K562 (cell line): Measurements from ENCODE around the gene DCST1. TPM values are rescaled to one million over a fixed set of nuclear protein-coding genes. Genes with fewer than 3 reads are reported as not detected.

ENCODE experiments used
- ATAC-seq: fragments of 200-7000 bp; cut with Tn5 transposase; 3 replicates; pipeline ENCODE4 v1.9.1; 2020; ENCODE audit warnings: moderate library complexity
- BruUV-seq: library from RNA; stranded (reverse); fragments of 400-500 nt; replicated peaks from 2 replicates; lab custom pipeline; 2021; lab: Mats Ljungman, UMichigan
- CTCF ChIA-PET: fragments of 300-600 bp; formaldehyde crosslinking; extraction: SDS; loops from one replicate; lab custom pipeline; 2021; ENCODE audit warnings: low intra/inter-chr PET ratio; lab: Yijun Ruan, JAX
- POLR2A ChIA-PET: fragments of 300-600, 350-650 bp; sonication (Branson Sonifier 250); formaldehyde crosslinking; extraction: SDS; loops from one replicate; lab custom pipeline; 2021; ENCODE audit warnings: antibody characterized with exemption, inconsistent platforms; lab: Yijun Ruan, JAX
- DNase-seq, 4 experiments: peaks; one replicate each; pipeline versions ENCODE4 v3.0.0 to v3.0.0-alpha.2; 2011 to 2018; ENCODE audit warnings: low spot score in 3 of 4, mixed read lengths in 3 of 4; ENCODE audit errors: extremely low read depth in 1 of 4
- FAIRE-seq: peaks from 2 replicates; lab custom pipeline; 2011; peaks lifted over from hg19 to GRCh38; lab: Jason Lieb, UNC
- H2AFZ ChIP-seq: 2 replicates; pipeline ENCODE4 v1.6.0; 2011; ENCODE audit warnings: low read depth, low read length, control low read depth, inconsistent platforms
- H3K27ac ChIP-seq: fragments of 200-600 bp; 3 replicates; pipeline ENCODE4 v1.8.0; 2011; ENCODE audit warnings: low read depth, mild to moderate bottlenecking, control low read depth, inconsistent platforms, low read length, moderate library complexity, mixed read lengths; ENCODE audit errors: extremely low read depth
- H3K27me3 ChIP-seq, 2 experiments: fragments of 300-600 bp in 1 of 2; 2 replicates in 1 of 2; 3 replicates in 1 of 2; pipeline versions ENCODE4 v1.6.0 to v1.8.0; 2011; ENCODE audit warnings: inconsistent platforms in 2 of 2, low read length in 2 of 2, mild to moderate bottlenecking in 1 of 2, mixed read lengths in 1 of 2, moderate library complexity in 1 of 2; ENCODE audit not compliant: control insufficient read depth in 2 of 2, insufficient read depth in 2 of 2
- H3K36me3 ChIP-seq: fragments of 300-600 bp; 3 replicates; pipeline ENCODE4 v1.8.0; 2011; ENCODE audit warnings: mild to moderate bottlenecking, low read length, inconsistent platforms; ENCODE audit not compliant: control insufficient read depth, insufficient read depth
- H3K4me1 ChIP-seq, 2 experiments: fragments of 200-600 bp in 1 of 2; replicated peaks in 1 of 2; 2 replicates in 1 of 2; 3 replicates in 1 of 2; pipeline versions ENCODE4 v1.5.1 to v1.8.0; 2011; ENCODE audit warnings: inconsistent platforms in 2 of 2, low read length in 2 of 2, mild to moderate bottlenecking in 1 of 2, mixed read lengths in 1 of 2, moderate library complexity in 1 of 2; ENCODE audit not compliant: control insufficient read depth in 2 of 2, insufficient read depth in 2 of 2
- H3K4me2 ChIP-seq: 2 replicates; pipeline ENCODE4 v1.6.1; 2011; ENCODE audit warnings: low read length, control low read depth, inconsistent platforms, mixed read lengths; ENCODE audit not compliant: insufficient read depth
- H3K4me3 ChIP-seq: fragments of 200-600 bp; sonication (generic), shearing (Covaris generic); 2 replicates; pipeline ENCODE4 v1.5.1; 2016; ENCODE audit warnings: control low read depth, inconsistent platforms
- H3K79me2 ChIP-seq: fragments of 200-600 bp; 3 replicates; pipeline ENCODE4 v1.8.0; 2011; ENCODE audit warnings: low read length, inconsistent platforms; ENCODE audit not compliant: control insufficient read depth, insufficient read depth
- H3K9ac ChIP-seq, 2 experiments: 2 replicates each; pipeline versions ENCODE4 v1.6.0 to v1.6.1; 2011; ENCODE audit warnings: low read depth in 2 of 2, low read length in 2 of 2, control low read depth in 1 of 2, inconsistent platforms in 1 of 2, mild to moderate bottlenecking in 1 of 2, mixed read lengths in 1 of 2; ENCODE audit not compliant: insufficient read depth in 1 of 2
- H3K9me1 ChIP-seq: one replicate; pipeline ENCODE4 v1.6.0; 2011; ENCODE audit warnings: inconsistent platforms, mild to moderate bottlenecking, low read length, moderate library complexity; ENCODE audit not compliant: control insufficient read depth, insufficient read depth
- H3K9me3 ChIP-seq: replicated peaks from 2 replicates; pipeline ENCODE4 v1.5.1; 2011; ENCODE audit warnings: low read depth, low read length, inconsistent platforms; ENCODE audit not compliant: control insufficient read depth, insufficient read depth
- H4K20me1 ChIP-seq: replicated peaks from 2 replicates; pipeline ENCODE4 v1.6.1; 2011; ENCODE audit warnings: low read length, inconsistent platforms, mixed read lengths; ENCODE audit not compliant: control insufficient read depth, insufficient read depth
- CTCFL ChIP-seq: IDR thresholded peaks from 2 replicates; pipeline ENCODE4 v1.6.1; 2011; ENCODE audit warnings: borderline replicate concordance, low read depth, mild to moderate bottlenecking, moderate library complexity, low read length; ENCODE audit not compliant: insufficient read depth, poor library complexity, severe bottlenecking
- FOSL1 ChIP-seq: fragments of 200-800 bp; sonication (Bioruptor generic); conservative IDR thresholded peaks from 2 replicates; pipeline ENCODE4 v1.6.1; 2016; ENCODE audit warnings: missing genetic modification characterization, missing compliant biosample characterization
- RREB1 ChIP-seq: fragments of 250-450 bp; sonication (Bioruptor Pico); IDR thresholded peaks from 2 replicates; pipeline ENCODE4 v1.4.0; 2020
- SMC3 ChIP-seq: conservative IDR thresholded peaks from 2 replicates; pipeline ENCODE4 v1.6.1; 2011; ENCODE audit warnings: low read depth, low read length, improper control_type of control experiment; ENCODE audit not compliant: insufficient read depth
- SPI1 ChIP-seq: IDR thresholded peaks from 2 replicates; pipeline ENCODE4 v1.6.1; 2011; ENCODE audit warnings: low read depth, low read length, control low read depth, borderline replicate concordance
- SREBF1 ChIP-seq: fragments of 150-350 bp; IDR thresholded peaks from 2 replicates; pipeline ENCODE4 v1.6.1; 2014; ENCODE audit warnings: antibody characterized with exemption, low read depth, low read length, borderline replicate concordance
- STAG1 ChIP-seq: sonication (generic); formaldehyde crosslinking; IDR thresholded peaks from 2 replicates; pipeline ENCODE4 v1.5.0; 2020; ENCODE audit warnings: missing genetic modification reagents, borderline replicate concordance
- TARDBP ChIP-seq: fragments of 450-650 bp; IDR thresholded peaks from 2 replicates; pipeline ENCODE4 v1.6.1; 2016
- TOE1 ChIP-seq, 2 experiments: fragments of 450-650 bp in 1 of 2; sonication (generic) in 1 of 2; formaldehyde crosslinking in 1 of 2; IDR thresholded peaks; 2 replicates each; pipeline versions ENCODE4 v1.7.1 to v1.8.0; 2016 to 2022; ENCODE audit warnings: borderline replicate concordance in 2 of 2, mild to moderate bottlenecking in 2 of 2, antibody characterized with exemption in 1 of 2, inconsistent platforms in 1 of 2, low read depth in 1 of 2, missing genetic modification reagents in 1 of 2, moderate library complexity in 1 of 2
- ZEB2 ChIP-seq: fragments of 450-650 bp; IDR thresholded peaks from 2 replicates; pipeline ENCODE4 v1.6.1; 2016
- ZFP36 ChIP-seq: fragments of 150-350 bp; IDR thresholded peaks from 2 replicates; pipeline ENCODE4 v1.6.1; 2018; ENCODE audit warnings: low read length, low read depth; ENCODE audit not compliant: partially characterized antibody
- ZNF165 ChIP-seq: fragments of 250-450 bp; sonication (Bioruptor Pico); IDR thresholded peaks from 2 replicates; pipeline ENCODE4 v1.4.0; 2020; ENCODE audit warnings: borderline replicate concordance
- ZNF445 ChIP-seq: fragments of 250-450 bp; sonication (Bioruptor Pico); IDR thresholded peaks from 2 replicates; pipeline ENCODE4 v1.4.0; 2020; ENCODE audit warnings: low read depth, mild to moderate bottlenecking, moderate library complexity
- ZNF551 ChIP-seq: fragments of 250-450 bp; sonication (Bioruptor Pico); IDR thresholded peaks from 2 replicates; pipeline ENCODE4 v1.5.0; 2021; ENCODE audit warnings: mild to moderate bottlenecking, moderate library complexity
- ZNF586 ChIP-seq: fragments of 450-650 bp; formaldehyde crosslinking; conservative IDR thresholded peaks from 2 replicates; pipeline ENCODE4 v1.4.0; 2020; ENCODE audit warnings: mild to moderate bottlenecking, moderate library complexity
- ZNF79 ChIP-seq: fragments of 250-450 bp; sonication (Bioruptor Pico); IDR thresholded peaks from 2 replicates; pipeline ENCODE4 v1.4.0; 2020; ENCODE audit warnings: low read depth, mild to moderate bottlenecking, moderate library complexity
- WGBS: fragments of 100-300 bp; shearing (Covaris generic); methylation state at CpG from one replicate; pipeline ENCODE4 v1.1.6; 2016; ENCODE audit warnings: low coverage, mixed read lengths; ENCODE audit not compliant: insufficient coverage; ENCODE audit errors: missing lambda C conversion rate; 5-methylcytosine and 5-hydroxymethylcytosine counted together
- in situ Hi-C: fragments of 300-500 bp; cut with MboI; formaldehyde crosslinking; loops from 4 replicates; pipeline ENCODE4 v1.15.0; 2018; ENCODE audit warnings: inconsistent platforms, mixed read lengths
- intact Hi-C: fragments of 100-400 bp; cut with micrococcal nuclease; formaldehyde crosslinking; loops from 2 replicates; pipeline ENCODE4 v1.14.2; 2022
- polyA plus RNA-seq, 8 experiments: library from polyadenylated mRNA; depleted of rRNA in 4 of 8; stranded (reverse) in 5 of 8; unstranded in 3 of 8; fragments of >200 nt; fragmentation: Nextera tagmentation in 2 of 8; fragmentation: Illumina TruSeq in 1 of 8; extraction: Ambion mirVana in 2 of 8; extraction: Trizol in 1 of 8; gene quantifications; 2 replicates each; pipeline versions ENCODE4 v1.2.1 to v1.2.3, GENCODE V29; 2011 to 2014; ENCODE audit warnings: inconsistent platforms in 1 of 8, missing spikeins in 1 of 8
- total RNA-seq, 7 experiments: library from RNA; depleted of rRNA in 6 of 7; stranded (reverse); fragments of >200 nt in 6 of 7; fragmentation: Illumina TruSeq in 2 of 7; extraction: Trizol in 2 of 7; gene quantifications; 2 replicates each; pipeline versions ENCODE4 v1.2.1 to v1.2.3, GENCODE V29; 2011 to 2021; ENCODE audit warnings: low replicate concordance in 1 of 7

The DCST1 gene
- total and polyA plus RNA-seq, 9 of the 15 experiments (the other 6 are each of a cell fraction or from before 2014, with no cell fraction given) = not detected

- H3K4me3 ChIP-seq = no peak overlapping the region
- H3K36me3 ChIP-seq = no peaks in the 10 kb centered on the region
- FAIRE-seq = no peak
- ChIA-PET POLR2A (interaction anchor here (1.5 to 2.1 kb wide), 2 partner anchors 17 to 27 kb away, joined by 3 to 5 read pairs; no protein-coding TSS in a partner anchor), CTCF (no interaction called here)
- TF ChIP-seq RREB1 (CRISPR knock-in tag) (no peak), FOSL1 (no peak), ZNF445 (CRISPR knock-in tag) (no peak), ZEB2 (no peak), ZNF551 (no peak), CTCFL (no peak), SMC3 (no peak), SREBF1 (no peak), ZFP36 (no peak), SPI1 (no peak), ZNF79 (CRISPR knock-in tag) (no peak), ZNF586 (CRISPR knock-in tag) (no peak), TARDBP (no peak), STAG1 (CRISPR knock-in tag) (no peak), ZNF165 (no peak), TOE1 (IDR thresholded peaks at IDR 0.05; ENCODE audit: borderline replicate concordance) (no peak), TOE1 (CRISPR knock-in tag; IDR thresholded peaks at IDR 0.05; ENCODE audit: borderline replicate concordance, low read depth) (no peak)
- no peak overlapping the region for H3K4me2 ChIP-seq
- no peaks in the 10 kb centered on the region for H3K79me2 ChIP-seq
- no TSS peak for BruUV-seq
- in situ Hi-C loops = no loop called here
- 21% methylated on average over 5 of the region's 5 CpGs for WGBS
- H4K20me1 ChIP-seq = peaks cover 6% of the 10 kb centered on the region; the same call in 1 of the 2 replicates
- DNase-seq = no peak
- peaks cover 4% of the 10 kb centered on the region for H3K9me1 ChIP-seq
- H3K27ac ChIP-seq = no peak overlapping the region
- H3K9me3 ChIP-seq = no peaks in the 10 kb centered on the region
- intact Hi-C loops = no loop called here
- H3K4me1 ChIP-seq = peaks cover 8 to 16% of the 10 kb centered on the region in 2 experiments; a peak in 3 of 5 replicates
- no peak for ATAC-seq
- no peak overlapping the region for H2AFZ ChIP-seq
- H3K27me3 ChIP-seq = peaks cover 0 to 3% of the 10 kb centered on the region in 2 experiments; a peak in 2 of 5 replicates
- H3K9ac ChIP-seq = peak overlapping the region in 1 of 2 experiments; percentile 86; a peak in 2 of 4 replicates
Observed at GRCh38 chr1:155042789-155043188, 9.2 kb downstream of the DCST1 start.
